Peyer's patch (tissue), 4 donors: ENCODE results near the gene RBM19.

Experiments used
- POLR2A ChIP-seq, 2 donors: fragments of 450-650 bp; IDR thresholded peaks; one replicate each; pipeline ENCODE4 v1.5.1; 2017; ENCODE audit warnings: antibody characterized with exemption in 2 of 2, mild to moderate bottlenecking in 2 of 2, moderate library complexity in 2 of 2
- TF ChIP-seq, protein P1 (sequence below), 6 experiments: fragments of 450-650 bp in 4 of 6; fragments of 200-600 bp in 2 of 6; sonication (generic) in 1 of 6; IDR thresholded peaks; one replicate each; pipeline ENCODE4 v1.5.1; 2017 to 2019; ENCODE audit warnings: antibody characterized with exemption in 6 of 6, mild to moderate bottlenecking in 3 of 6, moderate library complexity in 1 of 6

DNA sequence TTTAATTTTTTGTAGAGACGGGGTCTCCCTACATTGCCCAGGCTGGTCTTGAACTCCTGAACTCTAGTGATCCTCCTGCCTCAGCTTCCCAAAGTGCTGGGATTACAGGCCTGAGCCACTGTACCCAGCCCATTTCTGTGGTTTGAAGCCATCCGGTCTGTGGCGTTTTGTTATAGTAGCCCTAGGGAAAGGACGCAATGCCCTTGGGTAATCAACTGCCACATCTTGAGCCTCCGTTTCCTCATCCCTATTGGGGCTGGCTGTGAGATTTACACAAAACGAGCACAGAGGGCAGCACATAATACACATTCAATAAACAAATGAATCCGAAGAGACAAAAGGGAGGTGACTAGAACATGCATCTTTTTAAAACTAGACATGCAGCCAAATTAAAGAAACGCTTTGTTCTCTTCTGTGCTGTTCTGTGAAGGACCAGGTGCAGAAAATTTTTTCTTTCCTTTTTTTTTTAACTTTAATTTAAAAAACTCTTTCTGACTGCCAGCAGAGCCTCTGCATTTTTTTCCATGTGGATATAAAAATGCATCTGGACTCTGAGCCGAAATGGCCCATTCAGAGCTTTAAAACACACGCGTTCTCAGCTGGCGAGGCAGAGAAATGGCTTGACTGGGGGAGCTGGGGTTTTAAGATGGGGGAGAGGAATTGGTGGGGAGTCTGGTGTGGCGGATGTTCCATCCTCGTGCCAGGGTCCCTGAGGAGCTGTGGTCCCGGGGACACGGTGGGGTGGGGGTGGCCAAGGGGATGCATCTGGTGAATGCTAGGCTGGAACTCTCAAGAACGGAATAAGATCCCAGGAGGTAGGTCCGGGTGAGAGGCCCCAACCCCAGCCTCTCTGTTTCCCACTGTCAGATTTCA lies 119.0 kb downstream of the RBM19 start:
- TF ChIP-seq, protein P1, sequence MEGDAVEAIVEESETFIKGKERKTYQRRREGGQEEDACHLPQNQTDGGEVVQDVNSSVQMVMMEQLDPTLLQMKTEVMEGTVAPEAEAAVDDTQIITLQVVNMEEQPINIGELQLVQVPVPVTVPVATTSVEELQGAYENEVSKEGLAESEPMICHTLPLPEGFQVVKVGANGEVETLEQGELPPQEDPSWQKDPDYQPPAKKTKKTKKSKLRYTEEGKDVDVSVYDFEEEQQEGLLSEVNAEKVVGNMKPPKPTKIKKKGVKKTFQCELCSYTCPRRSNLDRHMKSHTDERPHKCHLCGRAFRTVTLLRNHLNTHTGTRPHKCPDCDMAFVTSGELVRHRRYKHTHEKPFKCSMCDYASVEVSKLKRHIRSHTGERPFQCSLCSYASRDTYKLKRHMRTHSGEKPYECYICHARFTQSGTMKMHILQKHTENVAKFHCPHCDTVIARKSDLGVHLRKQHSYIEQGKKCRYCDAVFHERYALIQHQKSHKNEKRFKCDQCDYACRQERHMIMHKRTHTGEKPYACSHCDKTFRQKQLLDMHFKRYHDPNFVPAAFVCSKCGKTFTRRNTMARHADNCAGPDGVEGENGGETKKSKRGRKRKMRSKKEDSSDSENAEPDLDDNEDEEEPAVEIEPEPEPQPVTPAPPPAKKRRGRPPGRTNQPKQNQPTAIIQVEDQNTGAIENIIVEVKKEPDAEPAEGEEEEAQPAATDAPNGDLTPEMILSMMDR (IDR thresholded peaks at IDR 0.05), result no peak
- TF ChIP-seq POLR2A (IDR thresholded peaks at IDR 0.05), result no peak
